Suprapubic skin (tissue), 4 donors: Measurements from ENCODE around the gene GRAP2. TPM values are rescaled to one million over a fixed set of nuclear protein-coding genes. Genes with fewer than 3 reads are reported as not detected.
"Not testable (repeated sequence)": the region's sequence is repeated elsewhere in the genome, so short reads cannot be mapped to it uniquely, and the experiment has no call there.

Experiments used
- DNase-seq, 2 donors: peaks; one replicate each; pipeline ENCODE4 v3.0.0-alpha.2; 2019; ENCODE audit warnings: low spot score in 2 of 2
- H3K27ac ChIP-seq: fragments of 200-600 bp; sonication (generic); one replicate; pipeline ENCODE4 v1.5.1; 2019
- H3K27me3 ChIP-seq: fragments of 200-600 bp; sonication (generic); one replicate; pipeline ENCODE4 v1.5.1; 2019
- H3K36me3 ChIP-seq: fragments of 200-600 bp; sonication (generic); one replicate; pipeline ENCODE4 v1.5.1; 2019
- H3K4me1 ChIP-seq: fragments of 200-600 bp; sonication (generic); one replicate; pipeline ENCODE4 v1.5.1; 2019
- H3K4me3 ChIP-seq: fragments of 200-600 bp; sonication (generic); one replicate; pipeline ENCODE4 v1.5.1; 2019; ENCODE audit warnings: mild to moderate bottlenecking
- H3K9me3 ChIP-seq: fragments of 200-600 bp; sonication (generic); one replicate; pipeline ENCODE4 v1.5.1; 2019
- CTCF ChIP-seq, 2 donors: fragments of 200-600 bp in 1 of 2; fragments of 450-650 bp in 1 of 2; sonication (generic) in 1 of 2; IDR thresholded peaks; one replicate each; pipeline ENCODE4 v1.5.1; 2016 to 2019; ENCODE audit warnings: antibody characterized with exemption in 2 of 2, mild to moderate bottlenecking in 1 of 2, moderate library complexity in 1 of 2
- EP300 ChIP-seq: sonication (generic); formaldehyde crosslinking; IDR thresholded peaks from one replicate; pipeline ENCODE4 v1.6.1; 2017; ENCODE audit warnings: antibody characterized with exemption
- POLR2A ChIP-seq, 2 donors: fragments of 450-650 bp; IDR thresholded peaks; one replicate each; pipeline ENCODE4 v1.6.1; 2017; ENCODE audit warnings: antibody characterized with exemption in 2 of 2, mild to moderate bottlenecking in 2 of 2, moderate library complexity in 2 of 2
- POLR2AphosphoS5 ChIP-seq, 3 donors: sonication (generic); formaldehyde crosslinking; IDR thresholded peaks; one replicate each; pipeline ENCODE4 v1.6.1; 2017; ENCODE audit warnings: antibody characterized with exemption in 3 of 3
- WGBS: methylation state at CpG from one replicate; pipeline ENCODE4 v1.1.5; 2018; 5-methylcytosine and 5-hydroxymethylcytosine counted together
- total RNA-seq, 4 donors: library from RNA; depleted of rRNA; stranded (reverse); fragments of >200 nt; gene quantifications; one replicate each; pipeline ENCODE4 v1.1.0, GENCODE V29; 2016

The GRAP2 gene
- total RNA-seq, 4 donors from 2014 or later: 0.16 to 10.1 (median 4.8) TPM

GRCh38 chr22:39946126-39946502 is 45.2 kb downstream of the GRAP2 start:
- Histone ChIP-seq H3K27me3 (no peaks in the 10 kb centered on the region), H3K4me3 (no peak overlapping the region), H3K9me3 (no peaks in the 10 kb centered on the region), H3K27ac (no peak overlapping the region), H3K4me1 (no peaks in the 10 kb centered on the region), H3K36me3 (no peaks in the 10 kb centered on the region)
- TF ChIP-seq POLR2A (IDR thresholded peaks at IDR 0.05): no peak
- TF ChIP-seq CTCF (IDR thresholded peaks at IDR 0.05): no peak
- TF ChIP-seq EP300: no peak
- no peak for TF ChIP-seq POLR2AphosphoS5 (IDR thresholded peaks at IDR 0.05)
- DNase-seq: no peak
- WGBS: 94% methylated on average over 4 of the region's 4 CpGs

- Histone ChIP-seq H3K36me3 (no peaks in the 10 kb centered on the region), H3K9me3 (no peaks in the 10 kb centered on the region), H3K4me1 (no peaks in the 10 kb centered on the region), H3K27me3 (no peaks in the 10 kb centered on the region), H3K27ac (no peak overlapping the region), H3K4me3 (no peak overlapping the region)
- 64% methylated on average over 8 of the region's 8 CpGs for WGBS
- no peak for DNase-seq
- TF ChIP-seq CTCF (IDR thresholded peaks at IDR 0.05) (no peak), POLR2A (IDR thresholded peaks at IDR 0.05) (no peak), EP300 (no peak), POLR2AphosphoS5 (IDR thresholded peaks at IDR 0.05) (no peak)
Observed at GRCh38 chr22:39946503-39947219, 45.8 kb downstream of the GRAP2 start.

- Histone ChIP-seq H3K4me1 (no peaks in the 10 kb centered on the region), H3K27me3 (no peaks in the 10 kb centered on the region), H3K4me3 (no peak overlapping the region), H3K9me3 (no peaks in the 10 kb centered on the region), H3K36me3 (no peaks in the 10 kb centered on the region), H3K27ac (no peak overlapping the region)
- WGBS: 90% methylated on average over 8 of the region's 8 CpGs
- TF ChIP-seq CTCF (IDR thresholded peaks at IDR 0.05) (no peak), EP300 (no peak), POLR2AphosphoS5 (IDR thresholded peaks at IDR 0.05) (no peak), POLR2A (IDR thresholded peaks at IDR 0.05) (no peak)
- DNase-seq: no peak
Observed at GRCh38 chr22:39947220-39948216, 46.6 kb downstream of the GRAP2 start.

- DNase-seq: no peak
- no peak overlapping the region for H3K4me3 ChIP-seq
- WGBS: 76% methylated on average over 8 of the region's 8 CpGs
- H3K27ac ChIP-seq: no peak overlapping the region
- peaks cover 6% of the 10 kb centered on the region for H3K4me1 ChIP-seq
- H3K9me3 ChIP-seq: no peaks in the 10 kb centered on the region
- H3K27me3 ChIP-seq: no peaks in the 10 kb centered on the region
- H3K36me3 ChIP-seq: no peaks in the 10 kb centered on the region
- TF ChIP-seq EP300 (no peak), POLR2AphosphoS5 (IDR thresholded peaks at IDR 0.05) (no peak), POLR2A (IDR thresholded peaks at IDR 0.05) (no peak)
Observed at GRCh38 chr22:39949964-39950737, 49.3 kb downstream of the GRAP2 start.

- not testable (repeated sequence) for H3K36me3 ChIP-seq, H3K9me3 ChIP-seq, H3K4me1 ChIP-seq, H3K27me3 ChIP-seq, H3K27ac ChIP-seq, H3K4me3 ChIP-seq, DNase-seq
- 86% methylated on average over 11 of the region's 11 CpGs for WGBS
Observed at GRCh38 chr22:39951603-39952293, 50.9 kb downstream of the GRAP2 start.
